ENCODE results near the gene TACC3.

DNA sequence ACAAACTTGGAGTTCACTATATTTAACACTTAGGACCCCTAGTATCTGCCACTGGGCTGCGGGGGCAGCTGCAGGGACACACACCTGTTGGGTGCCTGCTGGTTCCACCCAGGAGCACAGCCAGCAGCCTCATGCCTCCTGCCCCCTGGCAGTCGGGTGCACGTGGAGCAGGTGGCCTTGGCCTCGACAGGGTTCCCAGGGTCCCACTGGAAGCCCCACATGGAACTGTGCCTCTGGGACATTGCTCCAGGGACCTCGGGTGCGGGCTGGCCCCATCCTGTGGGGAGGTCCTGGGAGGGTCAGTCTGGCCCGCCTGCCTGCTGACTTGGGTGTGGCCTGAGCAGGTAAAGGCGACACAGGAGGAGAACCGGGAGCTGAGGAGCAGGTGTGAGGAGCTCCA lies 18.0 kb downstream of the TACC3 start:
- TF ChIP-seq, protein P1, sequence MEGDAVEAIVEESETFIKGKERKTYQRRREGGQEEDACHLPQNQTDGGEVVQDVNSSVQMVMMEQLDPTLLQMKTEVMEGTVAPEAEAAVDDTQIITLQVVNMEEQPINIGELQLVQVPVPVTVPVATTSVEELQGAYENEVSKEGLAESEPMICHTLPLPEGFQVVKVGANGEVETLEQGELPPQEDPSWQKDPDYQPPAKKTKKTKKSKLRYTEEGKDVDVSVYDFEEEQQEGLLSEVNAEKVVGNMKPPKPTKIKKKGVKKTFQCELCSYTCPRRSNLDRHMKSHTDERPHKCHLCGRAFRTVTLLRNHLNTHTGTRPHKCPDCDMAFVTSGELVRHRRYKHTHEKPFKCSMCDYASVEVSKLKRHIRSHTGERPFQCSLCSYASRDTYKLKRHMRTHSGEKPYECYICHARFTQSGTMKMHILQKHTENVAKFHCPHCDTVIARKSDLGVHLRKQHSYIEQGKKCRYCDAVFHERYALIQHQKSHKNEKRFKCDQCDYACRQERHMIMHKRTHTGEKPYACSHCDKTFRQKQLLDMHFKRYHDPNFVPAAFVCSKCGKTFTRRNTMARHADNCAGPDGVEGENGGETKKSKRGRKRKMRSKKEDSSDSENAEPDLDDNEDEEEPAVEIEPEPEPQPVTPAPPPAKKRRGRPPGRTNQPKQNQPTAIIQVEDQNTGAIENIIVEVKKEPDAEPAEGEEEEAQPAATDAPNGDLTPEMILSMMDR (IDR thresholded peaks at IDR 0.05; ENCODE audit: insufficient read depth, low read depth, low read length): no peak
- TF ChIP-seq EZH2 (IDR thresholded peaks at IDR 0.05; ENCODE audit: insufficient read depth, low read length): no peak

All from astrocyte (in vitro differentiated cells and primary cell).